K562 (cell line): ENCODE results near the gene FHL1. TPM values are rescaled to one million over a fixed set of nuclear protein-coding genes. Genes with fewer than 3 reads are reported as not detected.

Source experiments
- ATF6 ChIP-seq: sonication (generic); formaldehyde crosslinking; IDR thresholded peaks from 2 replicates; pipeline ENCODE4 v1.4.0; 2020; ENCODE audit warnings: mild to moderate bottlenecking, missing genetic modification reagents
- CCNT2 ChIP-seq: IDR thresholded peaks from 2 replicates; pipeline ENCODE4 v1.6.1; 2011; ENCODE audit warnings: borderline replicate concordance, low read depth, mild to moderate bottlenecking, moderate library complexity, mixed read lengths, low read length; ENCODE audit not compliant: insufficient read length; ENCODE audit errors: extremely low read depth
- E2F6 ChIP-seq, 2 experiments: IDR thresholded peaks; 2 replicates each; pipeline ENCODE4 v1.6.1; 2011; ENCODE audit warnings: borderline replicate concordance in 1 of 2, control low read depth in 1 of 2, low read depth in 1 of 2, low read length in 1 of 2, mild to moderate bottlenecking in 1 of 2, mixed read lengths in 1 of 2, moderate library complexity in 1 of 2; ENCODE audit not compliant: insufficient read depth in 1 of 2, insufficient read length in 1 of 2, poor library complexity in 1 of 2, severe bottlenecking in 1 of 2; ENCODE audit errors: extremely low read depth in 1 of 2
- ELK1 ChIP-seq: sonication (generic); formaldehyde crosslinking; IDR thresholded peaks from 2 replicates; pipeline ENCODE4 v1.8.1; 2022; ENCODE audit warnings: missing genetic modification reagents
- ERF ChIP-seq: fragments of 450-650 bp; formaldehyde crosslinking; IDR thresholded peaks from 2 replicates; pipeline ENCODE4 v1.4.0; 2020; ENCODE audit warnings: mild to moderate bottlenecking, mixed read lengths
- GATAD2B ChIP-seq: fragments of 450-650 bp; IDR thresholded peaks from 2 replicates; pipeline ENCODE4 v1.6.1; 2017; ENCODE audit warnings: mild to moderate bottlenecking, borderline replicate concordance
- MIER1 ChIP-seq: fragments of 450-650 bp; IDR thresholded peaks from 2 replicates; pipeline ENCODE4 v1.6.1; 2016; ENCODE audit warnings: antibody characterized with exemption, mild to moderate bottlenecking, low read depth
- NCOA2 ChIP-seq, 2 experiments: fragments of 450-650 bp; IDR thresholded peaks; 2 replicates each; pipeline ENCODE4 v1.6.1; 2018; ENCODE audit warnings: mild to moderate bottlenecking in 2 of 2, moderate library complexity in 1 of 2; ENCODE audit not compliant: partially characterized antibody in 2 of 2
- POLR2A ChIP-seq: fragments of 450-650 bp; conservative IDR thresholded peaks from 2 replicates; pipeline ENCODE4 v1.6.1; 2016
- PRPF4 ChIP-seq: fragments of 200-400 bp; formaldehyde crosslinking; IDR thresholded peaks from one replicate; pipeline ENCODE4 v1.6.1; 2017; ENCODE audit warnings: low read length, low read depth, mild to moderate bottlenecking; ENCODE audit not compliant: insufficient read depth, poor library complexity, severe bottlenecking
- RAD51 ChIP-seq: fragments of 450-650 bp; IDR thresholded peaks from 2 replicates; pipeline ENCODE4 v1.7.1; 2016; ENCODE audit warnings: low read depth, mild to moderate bottlenecking, borderline replicate concordance
- RBBP5 ChIP-seq: fragments of 200-600 bp; sonication (generic); IDR thresholded peaks from 2 replicates; pipeline ENCODE4 v1.6.1; 2012; ENCODE audit warnings: borderline replicate concordance, mild to moderate bottlenecking, low read length, control low read depth, inconsistent platforms; ENCODE audit not compliant: insufficient read depth, poor library complexity, severe bottlenecking
- SMAD4 ChIP-seq: fragments of 250-450 bp; sonication (Bioruptor Pico); conservative IDR thresholded peaks from 2 replicates; pipeline ENCODE4 v1.8.0; 2021; ENCODE audit warnings: inconsistent platforms, mild to moderate bottlenecking, moderate library complexity
- YY1 ChIP-seq, 3 experiments: IDR thresholded peaks; 2 replicates each; pipeline ENCODE4 v1.6.1; 2011; ENCODE audit warnings: low read length in 2 of 3, mild to moderate bottlenecking in 2 of 3, moderate library complexity in 2 of 3, borderline replicate concordance in 1 of 3, control low read depth in 1 of 3, low read depth in 1 of 3; ENCODE audit not compliant: insufficient read depth in 3 of 3, insufficient replicate concordance in 2 of 3, control insufficient read depth in 1 of 3, insufficient read length in 1 of 3; ENCODE audit errors: extremely low read depth in 1 of 3
- ZBTB26 ChIP-seq: fragments of 450-650 bp; formaldehyde crosslinking; IDR thresholded peaks from 2 replicates; pipeline ENCODE4 v1.4.0; 2022; ENCODE audit warnings: missing genetic modification characterization
- ZC3H4 ChIP-seq: sonication (generic); formaldehyde crosslinking; IDR thresholded peaks from 2 replicates; pipeline ENCODE4 v1.9.0; 2021; ENCODE audit warnings: missing genetic modification reagents, borderline replicate concordance
- ZNF146 ChIP-seq: IDR thresholded peaks from one replicate; pipeline ENCODE4 v1.6.1; 2018; ENCODE audit warnings: missing compliant biosample characterization; ENCODE audit not compliant: unreplicated experiment
- ZNF174 ChIP-seq: fragments of 250-450 bp; sonication (Bioruptor Pico); IDR thresholded peaks from 2 replicates; pipeline ENCODE4 v1.4.0; 2020; ENCODE audit warnings: mild to moderate bottlenecking
- ZNF253 ChIP-seq: fragments of 250-450 bp; sonication (Bioruptor Pico); conservative IDR thresholded peaks from 2 replicates; pipeline ENCODE4 v1.6.1; 2021; ENCODE audit warnings: mild to moderate bottlenecking
- ZNF785 ChIP-seq: fragments of 250-450 bp; sonication (Bioruptor Pico); IDR thresholded peaks from 2 replicates; pipeline ENCODE4 v1.4.0; 2020; ENCODE audit warnings: mild to moderate bottlenecking
- ZSCAN29 ChIP-seq: fragments of 450-650 bp; IDR thresholded peaks from 2 replicates; pipeline ENCODE4 v1.6.1; 2017
- polyA plus RNA-seq, 8 experiments: library from polyadenylated mRNA; depleted of rRNA in 4 of 8; stranded (reverse) in 5 of 8; unstranded in 3 of 8; fragments of >200 nt; fragmentation: Nextera tagmentation in 2 of 8; fragmentation: Illumina TruSeq in 1 of 8; extraction: Ambion mirVana in 2 of 8; extraction: Trizol in 1 of 8; gene quantifications; 2 replicates each; pipeline versions ENCODE4 v1.2.1 to v1.2.3, GENCODE V29; 2011 to 2014; ENCODE audit warnings: inconsistent platforms in 1 of 8, missing spikeins in 1 of 8
- total RNA-seq, 7 experiments: library from RNA; depleted of rRNA in 6 of 7; stranded (reverse); fragments of >200 nt in 6 of 7; fragmentation: Illumina TruSeq in 2 of 7; extraction: Trizol in 2 of 7; gene quantifications; 2 replicates each; pipeline versions ENCODE4 v1.2.1 to v1.2.3, GENCODE V29; 2011 to 2021; ENCODE audit warnings: low replicate concordance in 1 of 7

FHL1 gene
- total and polyA plus RNA-seq, 9 of the 15 experiments (the other 6 are each of a cell fraction or from before 2014, with no cell fraction given), result 0.03 to 3.0 (median 0.13) TPM; not detected in 1

- peak in 1 of 2 experiments; percentile 14 for TF ChIP-seq E2F6 (IDR thresholded peaks at IDR 0.05; ENCODE audit: borderline replicate concordance in 1 of 2, extremely low read depth in 1 of 2, insufficient read depth in 1 of 2, insufficient read length in 1 of 2, low read depth in 1 of 2, low read length in 1 of 2, poor library complexity in 1 of 2, severe bottlenecking in 1 of 2)
- TF ChIP-seq SMAD4, result no peak; the same call in 1 of the 2 replicates
- TF ChIP-seq ZNF146 (CRISPR knock-in tag), result no peak
- no peak for TF ChIP-seq ERF (CRISPR knock-in tag)
- TF ChIP-seq ATF6 (CRISPR knock-in tag), result no peak
- no peak for TF ChIP-seq ZNF785 (CRISPR knock-in tag)
- TF ChIP-seq ZSCAN29, result no peak
- peak; percentile 45 for TF ChIP-seq RBBP5
- TF ChIP-seq NCOA2 (IDR thresholded peaks at IDR 0.05; ENCODE audit: partially characterized antibody in 2 of 2), result no peak
- no peak for TF ChIP-seq ZBTB26 (CRISPR knock-in tag)
- TF ChIP-seq PRPF4, result no peak
- no peak for TF ChIP-seq ELK1
- no peak for TF ChIP-seq ZNF174 (CRISPR knock-in tag)
- TF ChIP-seq ZNF253 (CRISPR knock-in tag), result no peak
- TF ChIP-seq YY1 (IDR thresholded peaks at IDR 0.05; ENCODE audit: borderline replicate concordance in 1 of 3, control insufficient read depth in 1 of 3, extremely low read depth in 1 of 3, insufficient read depth in 3 of 3, insufficient read length in 1 of 3, insufficient replicate concordance in 2 of 3, low read depth in 1 of 3, low read length in 2 of 3), result peak in 1 of 3 experiments; percentile 16
- TF ChIP-seq POLR2A, result no peak
- no peak for TF ChIP-seq ZC3H4 (CRISPR knock-in tag)
- TF ChIP-seq MIER1, result no peak
- no peak for TF ChIP-seq GATAD2B
- TF ChIP-seq RAD51, result peak; percentile 20; the same call in 1 of the 2 replicates
- peak; percentile 42 for TF ChIP-seq CCNT2
These were observed 103.1 kb downstream of the FHL1 start (continued) for GRCh38 chrX:136250191-136251040.
